Sigmoid colon (tissue), 4 donors: ENCODE measurements around the gene ISL1.

Experiments used
- CTCF ChIP-seq, 4 experiments: fragments of 450-650 bp in 3 of 4; fragments of 200-600 bp in 1 of 4; IDR thresholded peaks; one replicate each; pipeline ENCODE4 v1.5.1; 2016 to 2019; ENCODE audit warnings: antibody characterized with exemption in 4 of 4, mild to moderate bottlenecking in 3 of 4, moderate library complexity in 2 of 4
- EP300 ChIP-seq, 4 donors: sonication (generic); formaldehyde crosslinking; IDR thresholded peaks; one replicate each; pipeline ENCODE4 v1.6.1; 2017; ENCODE audit warnings: antibody characterized with exemption in 4 of 4
- POLR2A ChIP-seq, 2 donors: fragments of 450-650 bp; IDR thresholded peaks; one replicate each; pipeline ENCODE4 v1.6.1; 2016; ENCODE audit warnings: antibody characterized with exemption in 2 of 2, mild to moderate bottlenecking in 2 of 2, moderate library complexity in 2 of 2
- POLR2AphosphoS5 ChIP-seq, 4 donors: sonication (generic); formaldehyde crosslinking; IDR thresholded peaks; one replicate each; pipeline ENCODE4 v1.6.1; 2017; ENCODE audit warnings: antibody characterized with exemption in 4 of 4

GRCh38 chr5:51416149-51416548, 32.9 kb downstream of the ISL1 start:
- TF ChIP-seq CTCF (IDR thresholded peaks at IDR 0.05) (no peak), POLR2AphosphoS5 (IDR thresholded peaks at IDR 0.05) (no peak), POLR2A (IDR thresholded peaks at IDR 0.05) (no peak), EP300 (IDR thresholded peaks at IDR 0.05) (no peak)
